HCT116 (cell line): Measurements from ENCODE around the gene ISCA1. TPM values are rescaled to one million over a fixed set of nuclear protein-coding genes. Genes with fewer than 3 reads are reported as not detected.

Experiments
- ATAC-seq: fragments of 200-7000 bp; cut with Tn5 transposase; 2 replicates; pipeline ENCODE4 v1.9.1; 2020; ENCODE audit warnings: mild to moderate bottlenecking, moderate library complexity
- BruUV-seq: library from RNA; stranded (reverse); fragments of 400-500 nt; replicated peaks from 2 replicates; lab custom pipeline; 2021; lab: Mats Ljungman, UMichigan
- CTCF ChIA-PET: fragments of 300-600 bp; sonication (Branson Sonifier 250); formaldehyde crosslinking; loops from one replicate; lab custom pipeline; 2021; ENCODE audit warnings: antibody characterized with exemption; lab: Charles Lee
- POLR2A ChIA-PET: fragments of 300-600, 350-600 bp; sonication (Branson Sonifier 250); formaldehyde crosslinking; loops from one replicate; lab custom pipeline; 2021; ENCODE audit warnings: antibody characterized with exemption; lab: Charles Lee
- RAD21 ChIA-PET, 2 experiments: fragments of 300-600 bp; sonication (Branson Sonifier 250); formaldehyde crosslinking; loops; one replicate each; lab custom pipeline; 2023; ENCODE audit warnings: low total read pairs in 2 of 2; ENCODE audit not compliant: uncharacterized antibody in 2 of 2, unreplicated experiment in 2 of 2, low non-redundant PET in 1 of 2; lab: Charles Lee
- DNase-seq: peaks from one replicate; pipeline ENCODE4 v3.0.0-alpha.2; 2010; ENCODE audit warnings: low read depth, low spot score
- H2AFZ ChIP-seq: fragments of 200-600 bp; shearing (Covaris generic), sonication (generic); 2 replicates; pipeline ENCODE4 v1.6.1; 2017; ENCODE audit warnings: low read depth, mixed run types, mixed read lengths, antibody characterized with exemption, low read length; ENCODE audit not compliant: poor library complexity, severe bottlenecking
- H3K27ac ChIP-seq: 2 replicates; pipeline ENCODE4 v1.5.1; 2012; ENCODE audit warnings: low read depth, low read length
- H3K27me3 ChIP-seq: fragments of 200-600 bp; sonication (generic); 2 replicates; pipeline ENCODE4 v1.6.1; 2016; ENCODE audit warnings: mixed run types, low read length, mixed read lengths; ENCODE audit not compliant: insufficient read depth
- H3K36me3 ChIP-seq, 2 experiments: fragments of 200-500 bp in 1 of 2; fragments of 200-600 bp in 1 of 2; sonication (Bioruptor generic) in 1 of 2; sonication (generic) in 1 of 2; 2 replicates each; pipeline versions ENCODE4 v1.5.1 to v1.6.1; 2014 to 2016; ENCODE audit warnings: low read length in 2 of 2, inconsistent platforms in 1 of 2, mixed read lengths in 1 of 2, mixed run types in 1 of 2; ENCODE audit not compliant: insufficient read depth in 2 of 2, control insufficient read depth in 1 of 2
- H3K4me1 ChIP-seq, 2 experiments: fragments of 200-600 bp in 1 of 2; sonication (generic) in 1 of 2; 2 replicates each; pipeline versions ENCODE4 v1.5.1 to v1.6.1; 2012 to 2017; ENCODE audit warnings: low read length in 2 of 2, inconsistent platforms in 1 of 2, mild to moderate bottlenecking in 1 of 2, mixed read lengths in 1 of 2, mixed run types in 1 of 2, moderate library complexity in 1 of 2; ENCODE audit not compliant: insufficient read depth in 2 of 2, control insufficient read depth in 1 of 2
- H3K4me2 ChIP-seq: fragments of 200-600 bp; sonication (generic); 2 replicates; pipeline ENCODE4 v1.6.1; 2017; ENCODE audit warnings: mixed run types, low read length, mixed read lengths
- H3K4me3 ChIP-seq, 2 experiments: fragments of 200-600 bp in 1 of 2; sonication (generic) in 1 of 2; replicated peaks in 1 of 2; 2 replicates each; pipeline ENCODE4 v1.5.1; 2011 to 2016; ENCODE audit warnings: low read length in 2 of 2, control low read depth in 1 of 2, low read depth in 1 of 2, mild to moderate bottlenecking in 1 of 2, mixed read lengths in 1 of 2, mixed run types in 1 of 2
- H3K79me2 ChIP-seq: fragments of 200-600 bp; sonication (generic); 2 replicates; pipeline ENCODE4 v1.6.1; 2017; ENCODE audit warnings: mild to moderate bottlenecking, mixed run types, low read length, moderate library complexity, mixed read lengths; ENCODE audit not compliant: insufficient read depth
- H3K9ac ChIP-seq: fragments of 200-600 bp; sonication (generic); 2 replicates; pipeline ENCODE4 v1.6.1; 2016; ENCODE audit warnings: low read length, mixed read lengths
- H3K9me2 ChIP-seq: fragments of 200-600 bp; sonication (generic), shearing (Covaris generic); 2 replicates; pipeline ENCODE4 v1.6.1; 2017; ENCODE audit warnings: mixed run types, mild to moderate bottlenecking, moderate library complexity; ENCODE audit not compliant: insufficient read depth
- H3K9me3 ChIP-seq, 2 experiments: fragments of 200-500 bp in 1 of 2; fragments of 200-600 bp in 1 of 2; sonication (Bioruptor generic) in 1 of 2; sonication (generic) in 1 of 2; 2 replicates each; pipeline ENCODE4 v1.6.1; 2014 to 2017; ENCODE audit warnings: low read length in 2 of 2, mixed read lengths in 2 of 2, inconsistent platforms in 1 of 2, low read depth in 1 of 2, mild to moderate bottlenecking in 1 of 2, mixed run types in 1 of 2, moderate library complexity in 1 of 2; ENCODE audit not compliant: control insufficient read depth in 1 of 2, insufficient read depth in 1 of 2
- H4K20me1 ChIP-seq: fragments of 200-600 bp; sonication (generic), shearing (Covaris generic); 2 replicates; pipeline ENCODE4 v1.6.1; 2017; ENCODE audit warnings: mixed run types, mild to moderate bottlenecking, moderate library complexity; ENCODE audit not compliant: insufficient read depth
- EGR1 ChIP-seq: IDR thresholded peaks from 2 replicates; pipeline ENCODE4 v1.6.1; 2012; ENCODE audit warnings: low read depth
- ELF1 ChIP-seq: IDR thresholded peaks from 2 replicates; pipeline ENCODE4 v1.6.1; 2012; ENCODE audit warnings: low read depth, borderline replicate concordance
- EZH2phosphoT487 ChIP-seq: fragments of 200-600 bp; IDR thresholded peaks from 2 replicates; pipeline ENCODE4 v1.6.1; 2018; ENCODE audit warnings: antibody characterized with exemption, borderline replicate concordance
- FOSL1 ChIP-seq: IDR thresholded peaks from 2 replicates; pipeline ENCODE4 v1.6.1; 2012; ENCODE audit warnings: low read depth
- JUND ChIP-seq: IDR thresholded peaks from 2 replicates; pipeline ENCODE4 v1.6.1; 2012
- RAD21 ChIP-seq: IDR thresholded peaks from 2 replicates; pipeline ENCODE4 v1.6.1; 2012; ENCODE audit warnings: low read depth, mild to moderate bottlenecking
- SIN3A ChIP-seq: IDR thresholded peaks from 2 replicates; pipeline ENCODE4 v1.6.1; 2012; ENCODE audit warnings: low read depth
- SP1 ChIP-seq: IDR thresholded peaks from 2 replicates; pipeline ENCODE4 v1.6.1; 2012; ENCODE audit warnings: low read depth
- ZFX ChIP-seq: fragments of 450-650 bp; IDR thresholded peaks from 2 replicates; pipeline ENCODE4 v1.6.1; 2017
- intact Hi-C: fragments of 100-400 bp; cut with micrococcal nuclease; formaldehyde crosslinking; loops from 2 replicates; pipeline ENCODE4 v1.10.0; 2022
- total RNA-seq: library from RNA; stranded (reverse); gene quantifications from one replicate; pipeline ENCODE4 v1.2.1, GENCODE V29; 2021; ENCODE audit not compliant: unreplicated experiment
- TF ChIP-seq, protein P1 (sequence below), 3 experiments: fragments of 200-600 bp in 1 of 3; sonication (generic) in 1 of 3; IDR thresholded peaks in 2 of 3; conservative IDR thresholded peaks in 1 of 3; 2 replicates each; pipeline ENCODE4 v1.5.1; 2012 to 2017; ENCODE audit warnings: low read depth in 2 of 3, low read length in 2 of 3, antibody characterized with exemption in 1 of 3, borderline replicate concordance in 1 of 3, control low read depth in 1 of 3, mild to moderate bottlenecking in 1 of 3, mixed read lengths in 1 of 3, mixed run types in 1 of 3, moderate library complexity in 1 of 3; ENCODE audit not compliant: insufficient read depth in 1 of 3

The ISCA1 gene
- total RNA-seq, 1 experiment from 2014 or later, result 25.7 TPM

DNA sequence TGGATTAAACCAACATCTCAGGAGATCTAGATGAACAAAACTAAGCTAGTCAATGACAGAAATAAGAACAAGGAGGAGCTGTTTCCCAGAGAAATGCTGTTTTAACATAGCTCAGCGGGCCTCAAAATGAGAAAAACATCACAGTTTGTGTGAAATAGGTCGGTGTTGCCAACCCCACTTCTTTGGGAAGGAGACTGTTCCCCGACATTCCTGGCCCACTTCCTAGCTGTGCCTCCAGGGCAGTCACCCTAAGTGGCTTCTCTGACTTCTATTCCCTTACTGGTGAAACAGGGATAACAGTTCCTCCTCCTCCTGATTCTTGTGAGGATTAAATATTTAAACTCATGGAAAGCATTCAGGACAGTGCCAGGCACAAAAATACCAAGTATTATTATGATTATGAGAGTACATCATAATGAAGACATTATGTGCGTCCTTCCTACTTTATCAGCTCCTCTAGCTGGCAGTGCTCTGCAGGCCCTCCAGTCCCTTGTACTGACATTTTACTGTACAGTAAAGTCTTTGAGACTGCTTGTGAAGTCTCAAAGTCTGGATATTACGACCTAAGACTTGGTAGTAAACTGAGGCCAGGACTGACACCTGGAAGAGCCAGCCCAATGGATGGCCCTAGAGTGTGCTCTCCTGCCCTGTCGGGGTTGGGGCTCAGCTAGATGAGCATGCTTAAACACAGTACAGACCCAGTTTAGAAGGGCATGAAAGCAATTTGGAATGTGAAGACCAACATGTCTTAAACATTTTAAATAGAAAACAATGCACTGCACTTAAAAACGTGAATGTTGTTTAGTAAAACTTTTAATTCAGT lies 7.3 kb downstream of the ISCA1 start (continued):
- TF ChIP-seq SIN3A (no peak), EZH2phosphoT487 (no peak), JUND (no peak), RAD21 (no peak)

DNA sequence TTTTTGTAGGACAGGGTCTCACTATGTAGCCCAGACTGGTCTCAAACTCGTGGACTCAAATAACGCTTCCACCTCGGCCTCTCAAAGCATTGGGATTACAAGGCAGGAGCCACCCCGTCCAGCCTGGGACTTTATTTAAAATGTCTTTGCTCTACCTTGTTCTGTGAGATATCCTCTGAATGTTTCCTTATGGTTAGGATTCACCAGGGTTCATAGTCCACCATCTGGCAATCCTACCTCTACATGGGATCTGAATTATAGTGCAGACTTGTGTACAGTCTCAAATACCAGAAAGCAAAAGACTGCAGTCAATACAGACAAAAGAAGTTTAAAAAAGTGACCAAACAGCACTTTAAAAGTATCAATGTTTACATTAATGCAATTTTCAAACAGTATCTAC lies 10.1 kb downstream of the ISCA1 start:
- Histone ChIP-seq H2AFZ (no peak overlapping the region), H4K20me1 (peaks cover 3% of the 10 kb centered on the region; the same call in 1 of the 2 replicates), H3K9me3 (no peaks in the 10 kb centered on the region), H3K4me3 (no peak overlapping the region), H3K9ac (no peak overlapping the region), H3K27me3 (no peaks in the 10 kb centered on the region), H3K4me1 (peaks cover 0 to 1% of the 10 kb centered on the region in 2 experiments; a peak in 1 of 4 replicates), H3K36me3 (peaks cover 8 to 13% of the 10 kb centered on the region in 2 experiments; a peak in 2 of 4 replicates), H3K4me2 (no peak overlapping the region), H3K79me2 (peaks cover 45% of the 10 kb centered on the region), H3K27ac (no peak overlapping the region), H3K9me2 (no peaks in the 10 kb centered on the region)
- RAD21 ChIA-PET, result no interaction called here
- CTCF ChIA-PET, result no interaction called here
- TF ChIP-seq JUND, result no peak
- no peak for TF ChIP-seq EZH2phosphoT487
- no peak for TF ChIP-seq FOSL1
- no peak for TF ChIP-seq ZFX
- no peak for TF ChIP-seq RAD21
- TF ChIP-seq, protein P1, sequence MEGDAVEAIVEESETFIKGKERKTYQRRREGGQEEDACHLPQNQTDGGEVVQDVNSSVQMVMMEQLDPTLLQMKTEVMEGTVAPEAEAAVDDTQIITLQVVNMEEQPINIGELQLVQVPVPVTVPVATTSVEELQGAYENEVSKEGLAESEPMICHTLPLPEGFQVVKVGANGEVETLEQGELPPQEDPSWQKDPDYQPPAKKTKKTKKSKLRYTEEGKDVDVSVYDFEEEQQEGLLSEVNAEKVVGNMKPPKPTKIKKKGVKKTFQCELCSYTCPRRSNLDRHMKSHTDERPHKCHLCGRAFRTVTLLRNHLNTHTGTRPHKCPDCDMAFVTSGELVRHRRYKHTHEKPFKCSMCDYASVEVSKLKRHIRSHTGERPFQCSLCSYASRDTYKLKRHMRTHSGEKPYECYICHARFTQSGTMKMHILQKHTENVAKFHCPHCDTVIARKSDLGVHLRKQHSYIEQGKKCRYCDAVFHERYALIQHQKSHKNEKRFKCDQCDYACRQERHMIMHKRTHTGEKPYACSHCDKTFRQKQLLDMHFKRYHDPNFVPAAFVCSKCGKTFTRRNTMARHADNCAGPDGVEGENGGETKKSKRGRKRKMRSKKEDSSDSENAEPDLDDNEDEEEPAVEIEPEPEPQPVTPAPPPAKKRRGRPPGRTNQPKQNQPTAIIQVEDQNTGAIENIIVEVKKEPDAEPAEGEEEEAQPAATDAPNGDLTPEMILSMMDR (IDR thresholded peaks at IDR 0.05 in 2 of 3, conservative IDR thresholded peaks at IDR 0.05 in 1 of 3; ENCODE audit: borderline replicate concordance in 1 of 3, insufficient read depth in 1 of 3, low read depth in 2 of 3, low read length in 2 of 3), result no peak
- no peak for TF ChIP-seq ELF1
- no peak for TF ChIP-seq EGR1
- no peak for TF ChIP-seq SP1
- intact Hi-C loops, result loop anchor here (10.0 kb wide), 1 partner anchor 447 kb away; no protein-coding TSS in a partner anchor
- DNase-seq (no peak), ATAC-seq (no peak)
- BruUV-seq, result no TSS peak
- POLR2A ChIA-PET, result no interaction called here
